AG04450 (cell line): Measurements from ENCODE around the gene SLC45A2. TPM values are rescaled to one million over a fixed set of nuclear protein-coding genes. Genes with fewer than 3 reads are reported as not detected.
"Not testable (repeated sequence)": the region's sequence is repeated elsewhere in the genome, so short reads cannot be mapped to it uniquely, and the experiment has no call there.

Source experiments
- CTCF ChIA-PET: fragments of 300-600, 350-600 bp; formaldehyde crosslinking; extraction: SDS; loops from one replicate; lab custom pipeline; 2022; ENCODE audit warnings: antibody characterized with exemption, inconsistent platforms; lab: Charles Lee
- POLR2A ChIA-PET: fragments of 350-600 bp; formaldehyde crosslinking; extraction: SDS; loops from one replicate; lab custom pipeline; 2021; ENCODE audit warnings: antibody characterized with exemption, inconsistent platforms; lab: Yijun Ruan, JAX
- DNase-seq: peaks from one replicate; pipeline ENCODE4 v3.0.0-alpha.2; 2011; ENCODE audit warnings: low read depth, low spot score
- H3K27ac ChIP-seq: one replicate; pipeline ENCODE4 v1.5.1; 2012; ENCODE audit warnings: low read depth, low read length, control low read depth
- H3K27me3 ChIP-seq: one replicate; pipeline ENCODE4 v1.6.0; 2012; ENCODE audit warnings: low read length; ENCODE audit not compliant: control insufficient read depth, insufficient read depth
- H3K4me3 ChIP-seq: 2 replicates; pipeline ENCODE4 v1.5.1; 2011; ENCODE audit warnings: mild to moderate bottlenecking, low read depth, low read length, control low read depth
- H3K9me3 ChIP-seq: 2 replicates; pipeline ENCODE4 v1.5.1; 2012; ENCODE audit warnings: low read length; ENCODE audit not compliant: control insufficient read depth, insufficient read depth
- CTCF ChIP-seq: IDR thresholded peaks from 2 replicates; pipeline ENCODE4 v1.5.1; 2011; ENCODE audit warnings: low read depth, low read length, control low read depth, inconsistent platforms
- polyA minus RNA-seq: library from RNA; depleted of rRNA, polyadenylated mRNA; stranded (reverse); fragments of >200 nt; gene quantifications from 2 replicates; pipeline ENCODE4 v1.2.3, GENCODE V29; 2011; rRNA and poly(A)+ RNA removed
- polyA plus RNA-seq: library from polyadenylated mRNA; depleted of rRNA; stranded (reverse); fragments of >200 nt; gene quantifications from 2 replicates; pipeline ENCODE4 v1.2.3, GENCODE V29; 2011; rRNA removed

SLC45A2 gene
- not detected in 2 replicates for polyA plus RNA-seq
- not detected in 2 replicates for polyA minus RNA-seq

- no peak within 1 kb of the TSS for H3K4me3 ChIP-seq
- H3K27ac ChIP-seq: no peak within 1 kb of the TSS
- DNase-seq: no peak
- H3K27me3 ChIP-seq: no peaks in the 10 kb centered on the region
- TF ChIP-seq CTCF: no peak
- ChIA-PET CTCF (no interaction called here), POLR2A (no interaction called here)
- no peaks in the 10 kb centered on the region for H3K9me3 ChIP-seq
Measured at GRCh38 chr5:33984671-33985124, at the start of gene SLC45A2. Gene SLC45A2, minus strand, starts transcription at chr5:33984693. Its CDS starts 110 bp downstream, at chr5:33984583.

- CTCF ChIA-PET: interaction anchor here (1.3 kb wide), 1 partner anchor 33 kb away, joined by 3 read pairs; no protein-coding TSS in a partner anchor
- DNase-seq: no peak
- POLR2A ChIA-PET: no interaction called here
Measured at GRCh38 chr5:34031966-34032365, 47.5 kb upstream of the SLC45A2 start.

GRCh38 chr5:34031117-34031516, 46.6 kb upstream of the SLC45A2 start:
- no peak for DNase-seq
- Histone ChIP-seq H3K4me3 (no peak overlapping the region), H3K27ac (no peak overlapping the region), H3K9me3 (no peaks in the 10 kb centered on the region), H3K27me3 (no peaks in the 10 kb centered on the region)
- no peak for TF ChIP-seq CTCF
- ChIA-PET POLR2A (no interaction called here), CTCF (interaction anchor here (1.3 kb wide), 1 partner anchor 32 kb away, joined by 3 read pairs; no protein-coding TSS in a partner anchor)

More at GRCh38 chr5:34031966-34032365, 47.5 kb upstream of the SLC45A2 start:
- no peaks in the 10 kb centered on the region for H3K9me3 ChIP-seq
- no peaks in the 10 kb centered on the region for H3K27me3 ChIP-seq
- TF ChIP-seq CTCF: no peak
- no peak overlapping the region for H3K4me3 ChIP-seq
- H3K27ac ChIP-seq: no peak overlapping the region

- DNase-seq, H3K27ac ChIP-seq, H3K27me3 ChIP-seq, CTCF ChIA-PET, H3K4me3 ChIP-seq, POLR2A ChIA-PET, H3K9me3 ChIP-seq: not testable (repeated sequence)
Measured at GRCh38 chr5:34030585-34030984, 46.1 kb upstream of the SLC45A2 start.

- POLR2A ChIA-PET: no interaction called here
Measured at GRCh38 chr5:34030048-34030447, 45.6 kb upstream of the SLC45A2 start.

More at GRCh38 chr5:34030048-34030447, 45.6 kb upstream of the SLC45A2 start:
- no peaks in the 10 kb centered on the region for H3K27me3 ChIP-seq
- TF ChIP-seq CTCF: no peak
- no peak overlapping the region for H3K4me3 ChIP-seq
- DNase-seq: no peak
- H3K27ac ChIP-seq: no peak overlapping the region
- CTCF ChIA-PET: no interaction called here
- no peaks in the 10 kb centered on the region for H3K9me3 ChIP-seq
